Measurements from ENCODE around the gene PDZD4.

Gene PDZD4

DNA sequence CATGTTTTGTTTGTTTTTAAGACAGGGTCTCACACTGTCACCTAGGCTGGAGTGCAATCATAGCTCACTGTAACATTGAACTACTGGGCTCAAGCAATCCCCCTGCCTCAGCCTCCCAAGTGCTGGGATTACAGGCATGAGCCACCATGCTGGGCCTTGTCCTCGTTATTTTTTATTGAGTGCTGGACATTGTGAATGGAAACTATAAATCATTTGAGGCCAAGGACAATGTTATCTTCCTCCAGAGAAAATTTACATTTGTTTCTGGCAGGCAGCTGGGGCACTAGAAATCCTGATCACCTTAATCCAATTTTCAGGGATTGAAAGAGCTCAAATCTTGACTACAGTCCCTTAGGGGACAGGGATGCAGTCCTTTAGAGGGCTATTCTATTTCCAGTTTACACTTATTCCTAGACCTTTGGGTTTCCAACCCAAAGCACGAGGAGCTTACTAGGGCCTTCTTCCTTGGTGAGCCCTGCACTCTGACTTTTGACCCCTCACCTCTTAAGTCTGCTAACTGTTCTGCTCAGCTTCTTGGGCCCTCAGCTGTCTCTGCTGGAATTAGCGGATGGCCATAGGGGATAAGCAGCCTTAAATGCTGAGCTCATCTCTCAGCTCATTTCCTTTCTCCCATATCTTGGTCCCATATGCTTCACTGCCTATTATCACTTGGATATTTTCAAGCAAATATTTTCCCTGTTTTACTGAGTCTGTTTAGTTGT is 23.0 kb upstream of the PDZD4 start:
- no peak overlapping the region for H3K4me3 ChIP-seq (ENCODE audit: low read length)
- no peak for DNase-seq (ENCODE audit: low read depth)
- TF ChIP-seq, protein P1, sequence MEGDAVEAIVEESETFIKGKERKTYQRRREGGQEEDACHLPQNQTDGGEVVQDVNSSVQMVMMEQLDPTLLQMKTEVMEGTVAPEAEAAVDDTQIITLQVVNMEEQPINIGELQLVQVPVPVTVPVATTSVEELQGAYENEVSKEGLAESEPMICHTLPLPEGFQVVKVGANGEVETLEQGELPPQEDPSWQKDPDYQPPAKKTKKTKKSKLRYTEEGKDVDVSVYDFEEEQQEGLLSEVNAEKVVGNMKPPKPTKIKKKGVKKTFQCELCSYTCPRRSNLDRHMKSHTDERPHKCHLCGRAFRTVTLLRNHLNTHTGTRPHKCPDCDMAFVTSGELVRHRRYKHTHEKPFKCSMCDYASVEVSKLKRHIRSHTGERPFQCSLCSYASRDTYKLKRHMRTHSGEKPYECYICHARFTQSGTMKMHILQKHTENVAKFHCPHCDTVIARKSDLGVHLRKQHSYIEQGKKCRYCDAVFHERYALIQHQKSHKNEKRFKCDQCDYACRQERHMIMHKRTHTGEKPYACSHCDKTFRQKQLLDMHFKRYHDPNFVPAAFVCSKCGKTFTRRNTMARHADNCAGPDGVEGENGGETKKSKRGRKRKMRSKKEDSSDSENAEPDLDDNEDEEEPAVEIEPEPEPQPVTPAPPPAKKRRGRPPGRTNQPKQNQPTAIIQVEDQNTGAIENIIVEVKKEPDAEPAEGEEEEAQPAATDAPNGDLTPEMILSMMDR (conservative IDR thresholded peaks at IDR 0.05; ENCODE audit: low read depth, low read length): no peak

DNA sequence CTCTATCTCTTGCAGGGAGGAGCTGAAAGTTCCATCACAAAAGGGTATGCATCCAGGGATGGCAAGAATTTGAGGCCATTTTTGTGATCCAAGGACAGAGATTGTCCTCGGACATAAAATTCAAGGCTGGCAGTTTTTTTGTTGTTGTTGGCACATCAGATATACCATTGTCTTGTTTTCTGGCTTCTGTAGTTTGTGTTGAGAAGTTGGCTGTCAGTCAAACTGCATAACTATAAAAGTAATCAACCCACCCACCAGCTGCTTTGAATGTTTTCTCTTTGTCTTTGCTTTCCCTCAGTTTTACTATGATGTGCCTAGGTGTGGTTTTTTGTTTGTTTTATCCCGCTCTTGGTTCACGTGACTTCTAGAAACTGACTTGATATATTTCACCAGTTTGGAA is 21.6 kb upstream of the PDZD4 start:
- TF ChIP-seq, protein P1 (conservative IDR thresholded peaks at IDR 0.05; ENCODE audit: low read depth, low read length): no peak
- no peak for DNase-seq (ENCODE audit: low read depth)
- no peak overlapping the region for H3K4me3 ChIP-seq (ENCODE audit: low read length)

DNA sequence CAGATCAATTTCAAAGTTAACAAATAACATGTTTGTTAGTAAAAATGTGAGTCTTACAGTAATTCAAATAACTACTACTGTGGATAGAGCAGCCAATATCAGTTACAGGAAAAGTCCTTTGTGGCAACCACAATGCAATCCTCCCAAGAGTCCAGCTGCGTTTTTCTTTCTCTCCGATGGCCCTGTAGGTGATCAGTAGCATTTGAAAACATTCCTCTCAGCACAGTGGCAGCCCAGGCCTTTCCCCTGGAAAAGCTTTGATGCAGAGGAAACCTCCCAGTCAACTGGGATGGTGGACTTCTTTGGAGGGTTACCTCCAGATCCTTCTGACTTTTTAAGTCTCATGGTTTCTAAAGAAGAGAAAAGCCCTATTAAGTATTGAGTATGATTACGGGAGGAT is 18.0 kb upstream of the PDZD4 start:
- no peak for DNase-seq (ENCODE audit: low read depth)
- no peak overlapping the region for H3K4me3 ChIP-seq (ENCODE audit: low read length)
- TF ChIP-seq, protein P1 (conservative IDR thresholded peaks at IDR 0.05; ENCODE audit: low read depth, low read length): no peak

DNA sequence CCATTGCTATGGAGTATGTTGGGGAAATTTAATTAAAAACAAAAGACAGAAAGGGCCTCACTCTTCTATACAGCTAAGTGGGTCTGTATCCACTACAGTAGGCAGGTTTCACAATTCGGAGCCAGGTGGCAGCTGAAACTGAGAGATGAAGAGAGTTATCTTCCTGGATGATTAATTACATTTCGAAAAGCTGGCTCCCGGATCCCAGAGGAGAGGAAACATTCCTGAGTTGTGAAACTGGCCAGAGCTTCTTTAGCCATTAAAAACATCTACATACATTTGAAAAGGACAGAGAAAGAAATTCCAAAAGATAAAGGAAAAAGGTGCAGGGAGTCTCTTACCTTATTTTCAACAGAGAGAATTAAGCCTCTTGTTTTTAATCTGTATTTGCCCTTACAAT is 15.5 kb upstream of the PDZD4 start:
- TF ChIP-seq, protein P1 (conservative IDR thresholded peaks at IDR 0.05; ENCODE audit: low read depth, low read length): no peak
- H3K4me3 ChIP-seq (ENCODE audit: low read length): no peak overlapping the region
- no peak for DNase-seq (ENCODE audit: low read depth)

DNA sequence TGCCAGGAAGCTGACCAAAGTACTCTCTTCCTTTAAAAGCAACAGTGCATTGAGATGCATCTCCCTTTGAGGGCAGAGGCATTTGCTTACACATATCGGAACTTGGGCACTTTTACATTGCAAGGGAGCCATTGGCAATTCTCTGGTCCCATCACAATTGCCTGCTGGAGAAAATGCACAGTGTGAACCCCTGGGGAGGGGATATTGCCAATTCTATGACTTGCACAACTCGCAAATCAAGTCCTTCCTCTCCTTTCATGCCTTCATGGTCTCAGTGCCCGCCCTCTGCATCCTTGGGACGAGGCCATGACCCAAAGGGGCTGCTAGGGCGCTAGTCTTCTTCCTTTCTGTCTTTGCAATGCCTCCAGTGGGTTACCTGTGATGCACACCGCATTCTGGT is 14.9 kb upstream of the PDZD4 start:
- TF ChIP-seq, protein P1 (conservative IDR thresholded peaks at IDR 0.05; ENCODE audit: low read depth, low read length): no peak
- no peak for DNase-seq (ENCODE audit: low read depth)
- H3K4me3 ChIP-seq (ENCODE audit: low read length): no peak overlapping the region

DNA sequence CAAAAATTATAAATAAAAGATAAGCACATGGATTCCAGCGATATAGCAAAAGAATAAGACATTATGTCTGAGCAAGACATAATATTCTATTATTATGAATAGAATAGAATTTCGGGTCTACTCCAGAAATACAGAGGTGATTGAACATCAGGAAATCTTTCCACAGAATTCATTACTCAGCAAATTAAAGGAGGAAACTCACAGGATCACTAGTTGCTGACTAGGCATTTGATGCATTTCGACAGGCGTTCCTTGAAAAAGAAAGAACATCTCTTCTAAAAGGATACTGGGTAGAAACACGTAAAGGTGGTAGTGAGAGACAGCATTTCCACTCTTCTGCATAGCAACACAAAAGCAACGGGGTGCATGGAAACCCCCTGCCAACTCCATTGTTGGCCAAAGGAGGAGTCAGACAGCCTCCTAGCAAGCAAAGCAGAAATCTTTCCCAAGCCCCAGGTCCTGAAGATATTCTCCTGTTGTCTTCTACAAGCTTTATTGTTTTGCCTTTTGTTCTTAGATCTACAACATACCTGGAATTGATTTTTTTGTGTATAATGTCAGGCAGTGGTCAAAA is 14.3 kb upstream of the PDZD4 start:
- no peak for DNase-seq (ENCODE audit: low read depth)
- TF ChIP-seq, protein P1 (conservative IDR thresholded peaks at IDR 0.05; ENCODE audit: low read depth, low read length): no peak
- H3K4me3 ChIP-seq (ENCODE audit: low read length): no peak overlapping the region

DNA sequence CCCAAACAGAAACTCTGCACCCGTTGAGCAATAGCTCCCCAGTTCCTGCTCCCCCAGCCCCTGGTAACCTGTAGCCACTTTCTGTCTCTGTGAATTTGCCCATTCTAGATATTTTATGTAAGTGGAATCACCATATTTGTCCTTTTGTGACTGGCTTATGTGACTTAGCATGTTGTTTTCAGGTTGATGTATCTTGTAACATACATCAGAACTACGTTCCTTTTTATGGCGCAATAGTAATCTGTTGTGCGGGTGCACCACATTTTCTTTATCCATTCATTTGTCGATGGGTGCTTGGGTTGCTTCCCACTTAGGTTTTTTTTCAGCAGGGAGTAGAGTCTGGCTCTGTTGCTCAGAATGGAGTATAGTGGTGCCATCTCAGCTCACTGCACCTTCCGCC is 6.6 kb upstream of the PDZD4 start:
- DNase-seq (ENCODE audit: low read depth): no peak
- H3K4me3 ChIP-seq (ENCODE audit: low read length): no peak overlapping the region
- TF ChIP-seq, protein P1 (conservative IDR thresholded peaks at IDR 0.05; ENCODE audit: low read depth, low read length): no peak
